Osteoblast (primary cell): ENCODE data around the gene PDK2. TPM values are rescaled to one million over a fixed set of nuclear protein-coding genes. Genes with fewer than 3 reads are reported as not detected.

ENCODE experiments used
- DNase-seq: peaks from one replicate; pipeline ENCODE4 v3.0.0; 2011; ENCODE audit warnings: low spot score, mixed read lengths; ENCODE audit not compliant: insufficient read length; ENCODE audit errors: missing footprints
- H2AFZ ChIP-seq: 2 replicates; pipeline ENCODE4 v1.6.0; 2011; ENCODE audit warnings: mild to moderate bottlenecking, low read length
- H3K27ac ChIP-seq: 2 replicates; pipeline ENCODE4 v1.5.1; 2011; ENCODE audit warnings: mild to moderate bottlenecking, low read depth, low read length, moderate library complexity
- H3K27me3 ChIP-seq: 2 replicates; pipeline ENCODE4 v1.6.0; 2012; ENCODE audit warnings: mild to moderate bottlenecking, control low read depth, inconsistent platforms, low read length, moderate library complexity; ENCODE audit not compliant: insufficient read depth
- H3K36me3 ChIP-seq: 2 replicates; pipeline ENCODE4 v1.5.1; 2011; ENCODE audit warnings: mild to moderate bottlenecking, low read length, control low read depth, moderate library complexity; ENCODE audit not compliant: insufficient read depth
- H3K4me1 ChIP-seq: 2 replicates; pipeline ENCODE4 v1.5.1; 2011; ENCODE audit warnings: mild to moderate bottlenecking, low read length, control low read depth, moderate library complexity; ENCODE audit not compliant: insufficient read depth
- H3K4me2 ChIP-seq: 2 replicates; pipeline ENCODE4 v1.6.0; 2011; ENCODE audit warnings: mild to moderate bottlenecking, low read length; ENCODE audit not compliant: insufficient read depth
- H3K4me3 ChIP-seq: fragments of 200-600 bp; sonication (generic); 3 replicates; pipeline ENCODE4 v1.5.1; 2012; ENCODE audit warnings: mild to moderate bottlenecking, low read length, inconsistent platforms; ENCODE audit not compliant: insufficient read depth
- H3K79me2 ChIP-seq: 2 replicates; pipeline ENCODE4 v1.6.0; 2012; ENCODE audit warnings: mild to moderate bottlenecking, low read length, control low read depth, inconsistent platforms; ENCODE audit not compliant: insufficient read depth
- H3K9me3 ChIP-seq: 2 replicates; pipeline ENCODE4 v1.5.1; 2011; ENCODE audit warnings: low read depth, low read length, control low read depth
- H4K20me1 ChIP-seq: 2 replicates; pipeline ENCODE4 v1.6.0; 2012; ENCODE audit warnings: mild to moderate bottlenecking, low read length, control low read depth; ENCODE audit not compliant: insufficient read depth
- CTCF ChIP-seq: IDR thresholded peaks from 2 replicates; pipeline ENCODE4 v1.5.1; 2011; ENCODE audit warnings: mild to moderate bottlenecking, low read depth, low read length, moderate library complexity; ENCODE audit errors: extremely low read depth
- total RNA-seq: library from RNA; depleted of rRNA; stranded (reverse); fragments of >200 nt; gene quantifications from 2 replicates; pipeline ENCODE4 v1.2.3, GENCODE V29; 2012

The PDK2 gene
- total RNA-seq, 1 donor = 43.4 TPM

GRCh38 chr17:50152736-50153135 is 57.6 kb downstream of the PDK2 start:
- Histone ChIP-seq H3K79me2 (peaks cover 31% of the 10 kb centered on the region), H4K20me1 (peaks cover 9% of the 10 kb centered on the region), H3K4me3 (no peak overlapping the region), H3K36me3 (no peaks in the 10 kb centered on the region), H2AFZ (no peak overlapping the region), H3K27me3 (no peaks in the 10 kb centered on the region), H3K27ac (no peak overlapping the region), H3K4me2 (no peak overlapping the region), H3K9me3 (no peaks in the 10 kb centered on the region), H3K4me1 (peaks cover 49% of the 10 kb centered on the region)
- no peak for TF ChIP-seq CTCF
- peak; percentile 35 for DNase-seq

- no peak for TF ChIP-seq CTCF
- Histone ChIP-seq H4K20me1 (no peaks in the 10 kb centered on the region), H3K9me3 (no peaks in the 10 kb centered on the region), H3K27ac (peak overlapping the region; percentile 0), H3K36me3 (no peaks in the 10 kb centered on the region), H3K4me3 (no peak overlapping the region), H3K27me3 (no peaks in the 10 kb centered on the region), H3K4me1 (peaks cover 44% of the 10 kb centered on the region), H3K4me2 (no peak overlapping the region), H3K79me2 (peaks cover 19% of the 10 kb centered on the region), H2AFZ (peak overlapping the region; percentile 5)
- peak; percentile 58 for DNase-seq
These were observed 58.8 kb downstream of the PDK2 start for GRCh38 chr17:50153650-50154575.

GRCh38 chr17:50154604-50155003 is 59.5 kb downstream of the PDK2 start:
- Histone ChIP-seq H2AFZ (no peak overlapping the region), H3K4me3 (no peak overlapping the region), H3K36me3 (no peaks in the 10 kb centered on the region), H3K4me1 (peaks cover 44% of the 10 kb centered on the region), H4K20me1 (no peaks in the 10 kb centered on the region), H3K4me2 (no peak overlapping the region), H3K27me3 (no peaks in the 10 kb centered on the region), H3K9me3 (no peaks in the 10 kb centered on the region), H3K79me2 (peaks cover 12% of the 10 kb centered on the region), H3K27ac (peak overlapping the region; percentile 80)
- no peak for TF ChIP-seq CTCF
- DNase-seq = peak; percentile 42

- no peaks in the 10 kb centered on the region for H3K9me3 ChIP-seq
- H2AFZ ChIP-seq = peak overlapping the region; percentile 82
- H3K79me2 ChIP-seq = peaks cover 5% of the 10 kb centered on the region
- no peaks in the 10 kb centered on the region for H3K27me3 ChIP-seq
- H3K4me2 ChIP-seq = peak overlapping the region; percentile 62
- H4K20me1 ChIP-seq = no peaks in the 10 kb centered on the region
- peak overlapping the region; percentile 20 for H3K4me3 ChIP-seq
- H3K27ac ChIP-seq = peak overlapping the region; percentile 80
- peak; percentile 92 for DNase-seq
- H3K4me1 ChIP-seq = peaks cover 44% of the 10 kb centered on the region
- no peaks in the 10 kb centered on the region for H3K36me3 ChIP-seq
- TF ChIP-seq CTCF = no peak
These were observed 60.1 kb downstream of the PDK2 start for GRCh38 chr17:50155115-50155819.
